Heart left ventricle (tissue), 13 donors: ENCODE data around the gene PCLAF.

ENCODE experiments used
- CTCF ChIP-seq, 12 donors: fragments of 200-600 bp; sonication (generic) in 4 of 12; IDR thresholded peaks; one replicate each; pipeline versions ENCODE4 v1.5.0 to v1.8.0; 2018 to 2022; ENCODE audit warnings: antibody characterized with exemption in 12 of 12, mild to moderate bottlenecking in 5 of 12
- POLR2A ChIP-seq, 2 donors: fragments of 450-650 bp; IDR thresholded peaks; one replicate each; pipeline ENCODE4 v1.6.1; 2017; ENCODE audit warnings: antibody characterized with exemption in 2 of 2, mild to moderate bottlenecking in 2 of 2, moderate library complexity in 2 of 2
- donor health status: ischemic (EF 13 %, LVEDD 7.1; RV severe dilation, severe dysfunction).
- donor health status: DM: no; HTN: yes; CAD: no.
- donor health status: DM: no; HTN: no; CAD: no.
- donor health status: ischemic (EF 25% LVEDD 6.9; RV normal size, moderate dysfunction).
- donor health status: ischemic (EF 25% LVEDD 5.7; RV mildly dilated, moderate dysfunction).
- donor health status: ischemic (EF 35%, LVEDD 5.7; RV mildly dilated, moderate dysfunction).
- donor health status: nonischemic (EF 11% LVEDD 7.7; RV severe dilation, severe dysfunction).
- donor health status: DM: yes; HTN: yes; CAD: no.
- donor health status: PGD.
- donor health status: ischemic (EF 29% LVEDD 5.4; RV normal size, mild dysfunction).
- donor health status: nonischemic (EF 23%, LVEDD 6.1; RV moderate dilation, normal function).

GRCh38 chr15:64343222-64343621, 38.0 kb downstream of the PCLAF start:
- TF ChIP-seq POLR2A (IDR thresholded peaks at IDR 0.05) (no peak), CTCF (IDR thresholded peaks at IDR 0.05) (no peak)
